NT2/D1 (cell line): ENCODE results near the gene LRP6.

Source experiments
- DNase-seq: peaks from one replicate; pipeline ENCODE4 v3.0.0-alpha.2; 2011; ENCODE audit warnings: low read depth, low spot score
- H3K27me3 ChIP-seq: 2 replicates; pipeline ENCODE4 v1.6.0; 2011; ENCODE audit warnings: mild to moderate bottlenecking; ENCODE audit not compliant: insufficient read length, insufficient read depth
- H3K36me3 ChIP-seq: 2 replicates; pipeline ENCODE4 v1.6.1; 2011; ENCODE audit warnings: mild to moderate bottlenecking, low read length, mixed read lengths; ENCODE audit not compliant: insufficient read depth, insufficient read length
- H3K4me1 ChIP-seq: 2 replicates; pipeline ENCODE4 v1.5.1; 2011; ENCODE audit not compliant: insufficient read depth, insufficient read length
- H3K4me3 ChIP-seq: 2 replicates; pipeline ENCODE4 v1.5.1; 2011; ENCODE audit warnings: low read depth; ENCODE audit not compliant: insufficient read length
- H3K9ac ChIP-seq: 2 replicates; pipeline ENCODE4 v1.6.0; 2011; ENCODE audit warnings: low read depth; ENCODE audit not compliant: insufficient read length
- H3K9me3 ChIP-seq: 2 replicates; pipeline ENCODE4 v1.5.1; 2011; ENCODE audit warnings: mild to moderate bottlenecking, low read length; ENCODE audit not compliant: insufficient read depth
- SUZ12 ChIP-seq: IDR thresholded peaks from 2 replicates; pipeline ENCODE4 v1.6.1; 2011; ENCODE audit not compliant: insufficient read length, insufficient read depth; ENCODE audit errors: extremely low read depth
- YY1 ChIP-seq: IDR thresholded peaks from 2 replicates; pipeline ENCODE4 v1.6.1; 2011; ENCODE audit not compliant: insufficient read length, insufficient read depth
- ZNF274 ChIP-seq: IDR thresholded peaks from 2 replicates; pipeline ENCODE4 v1.6.1; 2011; ENCODE audit warnings: mild to moderate bottlenecking, low read depth, low read length

The LRP6 gene

DNA sequence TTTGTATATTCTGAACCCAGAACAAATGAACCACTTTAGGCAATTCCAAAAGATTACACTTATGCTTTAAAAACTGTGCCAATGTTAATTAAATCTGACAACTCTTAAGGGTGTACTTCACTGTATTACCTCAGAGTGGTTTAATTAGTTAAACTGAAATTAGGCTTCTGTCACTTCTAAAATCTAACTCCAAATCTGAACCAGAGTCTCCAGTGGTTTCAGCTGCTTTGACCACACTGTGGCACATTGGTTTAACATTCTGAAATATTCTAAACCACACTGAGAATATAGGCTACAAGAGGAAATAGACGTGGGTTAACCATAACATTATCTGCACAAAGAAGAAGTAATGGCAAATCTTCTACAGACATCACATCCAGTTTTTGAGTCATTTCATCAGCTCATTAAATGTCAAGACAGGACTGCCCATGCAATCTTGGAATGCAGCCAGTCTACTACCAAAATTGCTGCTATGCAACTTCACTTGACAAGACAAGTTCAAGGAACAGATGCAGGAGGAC, 94.8 kb downstream of the LRP6 start:
- DNase-seq = no peak

DNA sequence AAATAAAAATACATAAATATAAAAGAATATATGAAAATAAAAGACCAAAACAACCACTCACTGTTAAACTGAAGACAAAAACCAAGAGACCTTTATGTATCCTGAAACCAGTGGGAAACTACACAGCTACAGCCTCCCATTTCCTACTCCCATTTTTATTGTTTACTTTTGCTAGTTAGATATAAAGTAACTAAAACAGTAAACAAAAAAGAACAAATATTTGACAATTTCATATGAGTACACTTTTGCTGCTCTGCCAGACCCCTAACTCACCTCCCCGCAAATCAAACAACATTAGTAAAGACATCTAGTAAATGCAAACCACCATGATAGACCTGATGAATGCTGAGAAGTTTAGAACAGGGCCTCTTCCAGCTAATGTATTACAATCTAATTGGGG, 99.0 kb downstream of the LRP6 start:
- DNase-seq = no peak
- Histone ChIP-seq H3K9me3 (no peaks in the 10 kb centered on the region), H3K4me1 (no peaks in the 10 kb centered on the region), H3K9ac (no peak overlapping the region), H3K4me3 (no peak overlapping the region), H3K27me3 (no peaks in the 10 kb centered on the region), H3K36me3 (peaks cover 16% of the 10 kb centered on the region)
- no peak for TF ChIP-seq YY1
- TF ChIP-seq ZNF274 = no peak
- TF ChIP-seq SUZ12 = no peak

More for the DNA sequence above, 94.8 kb downstream of the LRP6 start:
- Histone ChIP-seq H3K4me1 (no peaks in the 10 kb centered on the region), H3K36me3 (peaks cover 7% of the 10 kb centered on the region), H3K9me3 (no peaks in the 10 kb centered on the region), H3K9ac (no peak overlapping the region), H3K4me3 (no peak overlapping the region), H3K27me3 (no peaks in the 10 kb centered on the region)
- TF ChIP-seq SUZ12 (no peak), YY1 (no peak), ZNF274 (no peak)

GRCh38 chr12:12166751-12167150, 100.1 kb downstream of the LRP6 start:
- TF ChIP-seq YY1 = no peak
- no peak for TF ChIP-seq SUZ12
- TF ChIP-seq ZNF274 = no peak
- Histone ChIP-seq H3K36me3 (peaks cover 25% of the 10 kb centered on the region), H3K4me1 (no peaks in the 10 kb centered on the region), H3K9me3 (no peaks in the 10 kb centered on the region), H3K4me3 (no peak overlapping the region), H3K9ac (no peak overlapping the region), H3K27me3 (no peaks in the 10 kb centered on the region)
- no peak for DNase-seq

- no peaks in the 10 kb centered on the region for H3K4me1 ChIP-seq
- no peak for TF ChIP-seq SUZ12
- TF ChIP-seq YY1 = no peak
- TF ChIP-seq ZNF274 = no peak
- no peak overlapping the region for H3K4me3 ChIP-seq
- no peaks in the 10 kb centered on the region for H3K9me3 ChIP-seq
- H3K27me3 ChIP-seq = no peaks in the 10 kb centered on the region
- H3K9ac ChIP-seq = no peak overlapping the region
- no peak for DNase-seq
- peaks cover 81% of the 10 kb centered on the region for H3K36me3 ChIP-seq
These were observed 106.9 kb downstream of the LRP6 start for GRCh38 chr12:12159988-12160387.

- Histone ChIP-seq H3K4me1 (no peaks in the 10 kb centered on the region), H3K9ac (no peak overlapping the region), H3K27me3 (no peaks in the 10 kb centered on the region), H3K9me3 (no peaks in the 10 kb centered on the region), H3K36me3 (peaks cover 81% of the 10 kb centered on the region), H3K4me3 (no peak overlapping the region)
- no peak for DNase-seq
- TF ChIP-seq ZNF274 = no peak
These were observed 108.0 kb downstream of the LRP6 start for GRCh38 chr12:12158858-12159257.

DNA sequence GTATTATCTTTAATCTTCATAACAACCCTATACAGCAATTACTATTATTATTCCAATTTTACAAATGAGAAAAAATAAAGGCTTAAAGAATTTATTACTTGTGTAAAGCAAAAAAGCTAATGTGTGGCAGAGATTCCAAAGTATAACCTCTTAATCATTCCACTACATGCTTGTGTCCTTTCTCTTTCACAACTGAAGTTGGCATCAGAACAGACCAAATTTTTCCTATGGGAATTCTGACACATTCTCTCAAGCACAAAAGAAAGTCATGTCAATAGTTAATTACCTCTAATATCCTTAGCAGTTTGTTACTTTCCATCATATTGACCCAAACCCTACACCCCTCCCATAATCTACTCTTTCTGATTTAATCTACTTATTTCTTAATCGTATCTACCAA, 109.4 kb downstream of the LRP6 start:
- DNase-seq = no peak
- Histone ChIP-seq H3K36me3 (peaks cover 85% of the 10 kb centered on the region), H3K4me3 (no peak overlapping the region), H3K4me1 (no peaks in the 10 kb centered on the region), H3K9me3 (no peaks in the 10 kb centered on the region), H3K9ac (no peak overlapping the region), H3K27me3 (no peaks in the 10 kb centered on the region)
- no peak for TF ChIP-seq YY1
- no peak for TF ChIP-seq SUZ12
- no peak for TF ChIP-seq ZNF274

DNA sequence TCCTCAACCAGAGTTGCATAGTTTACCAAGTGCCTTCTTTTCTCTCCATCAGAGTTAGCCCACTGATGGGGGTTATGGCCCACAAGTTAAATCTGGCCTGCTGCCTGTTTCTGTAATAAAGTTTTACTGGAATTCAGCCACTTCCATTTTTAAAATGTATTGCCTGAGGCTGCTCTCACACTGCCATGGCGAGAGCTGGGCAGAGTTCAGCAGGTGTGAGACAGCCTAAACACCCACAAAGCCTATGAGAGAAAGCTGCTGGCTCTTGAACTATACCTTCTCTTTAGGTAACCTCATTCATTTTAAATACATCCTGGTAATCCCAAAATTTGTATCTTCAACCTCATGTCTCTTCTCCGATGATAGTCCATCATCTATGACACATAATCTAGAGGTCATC, 110.0 kb downstream of the LRP6 start:
- no peaks in the 10 kb centered on the region for H3K9me3 ChIP-seq
- H3K9ac ChIP-seq = no peak overlapping the region
- TF ChIP-seq YY1 (no peak), SUZ12 (no peak), ZNF274 (no peak)
- no peaks in the 10 kb centered on the region for H3K4me1 ChIP-seq
- no peaks in the 10 kb centered on the region for H3K27me3 ChIP-seq
- peaks cover 85% of the 10 kb centered on the region for H3K36me3 ChIP-seq
- DNase-seq = no peak
- H3K4me3 ChIP-seq = no peak overlapping the region

DNA sequence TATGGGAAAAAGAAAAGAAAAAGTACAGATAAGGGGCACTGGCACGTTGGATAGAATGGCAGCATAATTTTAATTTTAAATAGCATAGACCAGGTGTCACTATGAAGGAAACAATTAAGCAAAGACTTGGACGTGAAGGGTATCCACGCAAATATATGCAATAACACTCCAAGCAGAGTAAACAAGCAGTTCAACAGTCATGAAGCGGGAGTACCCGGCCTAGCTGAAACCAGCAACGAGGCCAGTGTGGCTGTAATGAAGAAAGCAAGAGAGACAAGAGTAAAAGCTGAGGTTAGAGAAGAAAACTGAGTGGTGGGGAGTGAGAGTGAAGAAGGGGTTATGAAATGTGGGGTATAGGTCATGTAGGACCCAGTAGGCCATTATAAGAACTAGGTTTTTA, 110.7 kb downstream of the LRP6 start:
- no peak for DNase-seq
- Histone ChIP-seq H3K36me3 (peaks cover 80% of the 10 kb centered on the region), H3K4me1 (no peaks in the 10 kb centered on the region), H3K27me3 (no peaks in the 10 kb centered on the region), H3K9ac (no peak overlapping the region), H3K4me3 (no peak overlapping the region), H3K9me3 (no peaks in the 10 kb centered on the region)
- TF ChIP-seq ZNF274 (no peak), YY1 (no peak), SUZ12 (no peak)
